ENCODE data around the gene ATOH8.

- TF ChIP-seq CTCF (IDR thresholded peaks at IDR 0.05; ENCODE audit: insufficient read depth, low read depth, low read length) (no peak), EZH2 (IDR thresholded peaks at IDR 0.05; ENCODE audit: insufficient read depth, low read length) (no peak)
These were observed 66.2 kb downstream of the ATOH8 start for GRCh38 chr2:85819811-85820510.
